ENCODE measurements around the gene ABCC4. TPM values are rescaled to one million over a fixed set of nuclear protein-coding genes. Genes with fewer than 3 reads are reported as not detected.

The ABCC4 gene
- total and polyA plus RNA-seq, 2 of the 13 experiments (the other 11 are each of a cell fraction or from before 2014, with no cell fraction given), result 4.2 to 11.3 TPM

- TF ChIP-seq ETS1 (CRISPR knock-in tag; IDR thresholded peaks at IDR 0.05), result no peak
- no peak for TF ChIP-seq RFXANK (CRISPR knock-in tag; IDR thresholded peaks at IDR 0.05)
- TF ChIP-seq RARA (CRISPR knock-in tag; IDR thresholded peaks at IDR 0.05), result peak; percentile 48; the same call in 1 of the 2 replicates
- no peak for TF ChIP-seq MTF2 (CRISPR knock-in tag; IDR thresholded peaks at IDR 0.05; ENCODE audit: borderline replicate concordance)
- TF ChIP-seq AGO1 (IDR thresholded peaks at IDR 0.05; ENCODE audit: low read depth, low read length, poor library complexity, severe bottlenecking), result no peak
- no peak for TF ChIP-seq ZNF652 (CRISPR knock-in tag; IDR thresholded peaks at IDR 0.05; ENCODE audit: borderline replicate concordance, low read depth)
- TF ChIP-seq CBX2 (IDR thresholded peaks at IDR 0.05; ENCODE audit: low read depth, low read length), result no peak
- TF ChIP-seq CBX2 (CRISPR knock-in tag; IDR thresholded peaks at IDR 0.05; ENCODE audit: low read depth), result no peak
- no peak for TF ChIP-seq MLXIP (CRISPR knock-in tag; IDR thresholded peaks at IDR 0.05; ENCODE audit: borderline replicate concordance)
- TF ChIP-seq KIAA2018 (CRISPR knock-in tag; IDR thresholded peaks at IDR 0.05; ENCODE audit: borderline replicate concordance), result no peak
- no peak for TF ChIP-seq MXI1 (IDR thresholded peaks at IDR 0.05; ENCODE audit: borderline replicate concordance, low read depth, low read length)
- peak; percentile 32; the same call in 1 of the 2 replicates for TF ChIP-seq MIER3 (CRISPR knock-in tag; IDR thresholded peaks at IDR 0.05; ENCODE audit: borderline replicate concordance)
These were observed 140.9 kb downstream of the ABCC4 start (continued) for GRCh38 chr13:95160112-95160906.

Measured in HepG2 (cell line).